ENCODE results near the gene NFX1.

The NFX1 gene

DNA sequence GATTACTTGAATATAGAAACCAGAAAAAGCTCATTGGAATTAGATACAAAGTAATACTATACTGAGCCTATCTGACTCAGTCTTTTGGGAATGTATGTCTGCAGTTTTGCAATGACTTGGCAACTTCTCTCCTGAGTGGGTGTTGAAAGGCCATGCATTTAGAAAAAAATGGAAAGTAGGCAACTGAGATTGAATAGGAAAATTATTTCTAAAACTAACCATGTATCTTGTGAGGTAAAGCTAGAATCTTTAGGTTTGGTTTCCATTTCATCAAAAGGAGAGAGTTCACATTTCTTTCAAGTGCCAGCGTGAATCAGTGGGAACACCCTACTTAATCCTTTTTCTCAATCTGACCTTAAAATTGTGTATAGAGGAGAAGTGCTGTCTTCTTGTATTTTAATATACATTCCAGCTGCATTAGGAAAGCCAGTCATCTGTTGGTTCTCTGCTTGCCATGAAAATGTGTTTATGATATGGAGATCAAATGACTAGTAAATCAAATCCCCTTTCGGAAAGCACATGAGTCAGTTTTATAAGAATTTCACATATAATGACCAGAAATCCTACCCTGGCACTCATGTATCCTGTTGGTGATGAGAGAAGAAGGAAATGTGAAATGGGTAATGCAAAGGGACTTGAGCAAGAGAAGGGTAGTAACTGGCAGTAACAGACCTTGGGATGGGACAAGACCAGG lies 30.4 kb downstream of the NFX1 start:
- no peaks in the 10 kb centered on the region for H3K9me3 ChIP-seq (ENCODE audit: control insufficient read depth, insufficient read depth, low read depth, low read length)
- TF ChIP-seq ZNF19 (tag by site-specific recombination; IDR thresholded peaks at IDR 0.05; ENCODE audit: low read depth) (no peak), ZNF791 (tag by site-specific recombination; IDR thresholded peaks at IDR 0.05) (no peak), ZNF184 (tag by site-specific recombination; IDR thresholded peaks at IDR 0.05) (no peak)
- TF ChIP-seq, protein P1, sequence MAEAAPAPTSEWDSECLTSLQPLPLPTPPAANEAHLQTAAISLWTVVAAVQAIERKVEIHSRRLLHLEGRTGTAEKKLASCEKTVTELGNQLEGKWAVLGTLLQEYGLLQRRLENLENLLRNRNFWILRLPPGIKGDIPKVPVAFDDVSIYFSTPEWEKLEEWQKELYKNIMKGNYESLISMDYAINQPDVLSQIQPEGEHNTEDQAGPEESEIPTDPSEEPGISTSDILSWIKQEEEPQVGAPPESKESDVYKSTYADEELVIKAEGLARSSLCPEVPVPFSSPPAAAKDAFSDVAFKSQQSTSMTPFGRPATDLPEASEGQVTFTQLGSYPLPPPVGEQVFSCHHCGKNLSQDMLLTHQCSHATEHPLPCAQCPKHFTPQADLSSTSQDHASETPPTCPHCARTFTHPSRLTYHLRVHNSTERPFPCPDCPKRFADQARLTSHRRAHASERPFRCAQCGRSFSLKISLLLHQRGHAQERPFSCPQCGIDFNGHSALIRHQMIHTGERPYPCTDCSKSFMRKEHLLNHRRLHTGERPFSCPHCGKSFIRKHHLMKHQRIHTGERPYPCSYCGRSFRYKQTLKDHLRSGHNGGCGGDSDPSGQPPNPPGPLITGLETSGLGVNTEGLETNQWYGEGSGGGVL (tag by site-specific recombination; IDR thresholded peaks at IDR 0.05), result no peak
- H3K4me1 ChIP-seq (ENCODE audit: control insufficient read depth, insufficient read depth, low read length), result no peaks in the 10 kb centered on the region
- H3K27ac ChIP-seq (ENCODE audit: extremely low read depth, low read depth, low read length), result no peak overlapping the region
- CTCF ChIA-PET, result interaction anchor here (1.1 to 2.2 kb wide), 2 partner anchors 54 to 139 kb away, joined by 3 to 6 read pairs; no protein-coding TSS in a partner anchor
- POLR2A ChIA-PET, result interaction anchor here (0.6 kb wide), 1 partner anchor 10 kb away, joined by 4 read pairs; no protein-coding TSS in a partner anchor
- H3K36me3 ChIP-seq (ENCODE audit: control insufficient read depth in 2 of 2, insufficient read depth in 1 of 2, low read length in 2 of 2), result peaks cover 23 to 83% of the 10 kb centered on the region in 2 experiments
- H3K4me3 ChIP-seq (ENCODE audit: low read depth, low read length), result no peak overlapping the region

GRCh38 chr9:33329117-33329563 lies 38.8 kb downstream of the NFX1 start:
- POLR2A ChIA-PET, result no interaction called here
- no peak overlapping the region for H3K27ac ChIP-seq (ENCODE audit: extremely low read depth, low read depth, low read length)
- no peak overlapping the region for H3K4me3 ChIP-seq (ENCODE audit: low read depth, low read length)
- H3K9me3 ChIP-seq (ENCODE audit: control insufficient read depth, insufficient read depth, low read depth, low read length), result no peaks in the 10 kb centered on the region
- no peak for TF ChIP-seq ZNF561 (tag by site-specific recombination; IDR thresholded peaks at IDR 0.05; ENCODE audit: borderline replicate concordance)
- TF ChIP-seq ZBTB26 (tag by site-specific recombination; optimal IDR thresholded peaks at IDR 0.05), result no peak
- no peak for TF ChIP-seq ZNF558 (tag by site-specific recombination; IDR thresholded peaks at IDR 0.05)
- no peak for TF ChIP-seq ZNF114 (tag by site-specific recombination; IDR thresholded peaks at IDR 0.05)
- TF ChIP-seq ZBTB48 (tag by site-specific recombination; IDR thresholded peaks at IDR 0.05), result no peak
- TF ChIP-seq ZNF792 (tag by site-specific recombination; IDR thresholded peaks at IDR 0.05), result no peak
- TF ChIP-seq ZNF140 (tag by site-specific recombination; IDR thresholded peaks at IDR 0.05), result no peak
- no peak for TF ChIP-seq SP7 (tag by site-specific recombination; IDR thresholded peaks at IDR 0.05)
- TF ChIP-seq GLIS2 (tag by site-specific recombination; IDR thresholded peaks at IDR 0.05), result no peak
- peaks cover 7 to 67% of the 10 kb centered on the region in 2 experiments; a peak in 2 of 3 replicates for H3K36me3 ChIP-seq (ENCODE audit: control insufficient read depth in 2 of 2, insufficient read depth in 1 of 2, low read length in 2 of 2)
- H3K4me1 ChIP-seq (ENCODE audit: control insufficient read depth, insufficient read depth, low read length), result no peaks in the 10 kb centered on the region
- CTCF ChIA-PET, result no interaction called here

DNA sequence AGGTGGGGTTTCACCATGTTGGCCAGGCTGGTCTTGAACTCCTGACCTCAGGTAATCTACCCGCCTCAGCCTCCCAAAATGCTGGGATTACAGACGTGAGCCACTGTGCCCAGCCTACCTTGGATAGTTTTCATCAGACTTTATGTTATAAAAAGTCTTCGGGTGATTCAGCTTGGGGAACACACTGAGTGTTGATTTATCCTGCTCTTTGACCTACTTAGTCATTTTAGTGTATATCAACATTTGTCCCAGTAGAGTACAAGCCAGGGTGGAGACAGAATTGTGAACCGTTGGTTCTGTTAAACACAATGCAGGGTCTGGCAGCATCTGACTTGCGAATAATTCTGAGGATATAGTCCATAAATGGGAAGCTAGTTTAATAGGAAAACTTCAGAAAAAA lies 39.7 kb downstream of the NFX1 start:
- ChIA-PET CTCF (interaction anchor here (1.5 to 1.6 kb wide), 2 partner anchors 43 to 45 kb away, joined by 3 to 7 read pairs; no protein-coding TSS in a partner anchor), POLR2A (interaction anchor here (0.6 kb wide), 1 partner anchor 9 kb away, joined by 4 read pairs; no protein-coding TSS in a partner anchor)
- no peaks in the 10 kb centered on the region for H3K9me3 ChIP-seq (ENCODE audit: control insufficient read depth, insufficient read depth, low read depth, low read length)
- H3K4me1 ChIP-seq (ENCODE audit: control insufficient read depth, insufficient read depth, low read length), result no peaks in the 10 kb centered on the region
- peaks cover 7 to 69% of the 10 kb centered on the region in 2 experiments; a peak in 2 of 3 replicates for H3K36me3 ChIP-seq (ENCODE audit: control insufficient read depth in 2 of 2, insufficient read depth in 1 of 2, low read length in 2 of 2)
- TF ChIP-seq ZNF768 (tag by site-specific recombination; IDR thresholded peaks at IDR 0.05), result no peak
- TF ChIP-seq ZNF292 (tag by site-specific recombination; IDR thresholded peaks at IDR 0.05; ENCODE audit: borderline replicate concordance, low read depth), result no peak
- TF ChIP-seq ZXDB (tag by site-specific recombination; IDR thresholded peaks at IDR 0.05), result no peak
- TF ChIP-seq, protein P2, sequence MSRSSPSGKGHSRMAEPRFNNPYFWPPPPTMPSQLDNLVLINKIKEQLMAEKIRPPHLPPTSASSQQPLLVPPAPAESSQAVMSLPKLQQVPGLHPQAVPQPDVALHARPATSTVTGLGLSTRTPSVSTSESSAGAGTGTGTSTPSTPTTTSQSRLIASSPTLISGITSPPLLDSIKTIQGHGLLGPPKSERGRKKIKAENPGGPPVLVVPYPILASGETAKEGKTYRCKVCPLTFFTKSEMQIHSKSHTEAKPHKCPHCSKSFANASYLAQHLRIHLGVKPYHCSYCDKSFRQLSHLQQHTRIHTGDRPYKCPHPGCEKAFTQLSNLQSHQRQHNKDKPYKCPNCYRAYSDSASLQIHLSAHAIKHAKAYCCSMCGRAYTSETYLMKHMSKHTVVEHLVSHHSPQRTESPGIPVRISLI (tag by site-specific recombination; IDR thresholded peaks at IDR 0.05), result no peak
- no peak overlapping the region for H3K27ac ChIP-seq (ENCODE audit: extremely low read depth, low read depth, low read length)
- no peak overlapping the region for H3K4me3 ChIP-seq (ENCODE audit: low read depth, low read length)
